ENCODE data around the gene CORO1C. TPM values are rescaled to one million over a fixed set of nuclear protein-coding genes. Genes with fewer than 3 reads are reported as not detected.

CORO1C gene
- total RNA-seq, 1 experiment from 2014 or later, result 195 TPM

- intact Hi-C loops (cut with micrococcal nuclease; ENCODE audit: unreplicated experiment), result no loop called here
- ChIA-PET CTCF (no interaction called here), POLR2A (no interaction called here)
- Mint-ChIP-seq H3K36me3 (ENCODE audit: insufficient read depth, unreplicated experiment) (peaks cover 26% of the 10 kb centered on the region), H3K27me3 (ENCODE audit: insufficient read depth, unreplicated experiment) (no peaks in the 10 kb centered on the region), H3K4me3 (ENCODE audit: unreplicated experiment) (no peak overlapping the region), H3K27ac (ENCODE audit: unreplicated experiment) (no peak overlapping the region), H3K9me3 (ENCODE audit: unreplicated experiment) (no peaks in the 10 kb centered on the region), H3K4me1 (ENCODE audit: low read depth, unreplicated experiment) (peaks cover under 1% of the 10 kb centered on the region)
- Histone ChIP-seq H3K9me3 (no peaks in the 10 kb centered on the region), H3K4me3 (ENCODE audit: low read depth, low read length) (no peak overlapping the region), H3K27me3 (replicated peaks; ENCODE audit: control insufficient read depth, insufficient read depth, low read length) (no peaks in the 10 kb centered on the region), H3K4me1 (no peaks in the 10 kb centered on the region), H3K36me3 (ENCODE audit: control insufficient read depth, insufficient read depth, low read length) (no peaks in the 10 kb centered on the region)
- no peak for DNase-seq
- no TSS peak for BruUV-seq (replicated peaks)
- no peak for TF ChIP-seq CTCF (IDR thresholded peaks at IDR 0.05; ENCODE audit: insufficient read depth in 1 of 2, low read depth in 1 of 2, low read length in 1 of 2, severe bottlenecking in 1 of 2, unreplicated experiment in 1 of 2)
Observed at GRCh38 chr12:108709697-108710096, 21.6 kb downstream of the CORO1C start.

GRCh38 chr12:108704527-108704926 lies 26.8 kb downstream of the CORO1C start:
- Mint-ChIP-seq H3K4me3 (ENCODE audit: unreplicated experiment) (no peak overlapping the region), H3K9me3 (ENCODE audit: unreplicated experiment) (no peaks in the 10 kb centered on the region), H3K4me1 (ENCODE audit: low read depth, unreplicated experiment) (peaks cover 36% of the 10 kb centered on the region), H3K27ac (ENCODE audit: unreplicated experiment) (no peak overlapping the region), H3K27me3 (ENCODE audit: insufficient read depth, unreplicated experiment) (no peaks in the 10 kb centered on the region), H3K36me3 (ENCODE audit: insufficient read depth, unreplicated experiment) (peaks cover 39% of the 10 kb centered on the region)
- TF ChIP-seq CTCF (IDR thresholded peaks at IDR 0.05; ENCODE audit: insufficient read depth in 1 of 2, low read depth in 1 of 2, low read length in 1 of 2, severe bottlenecking in 1 of 2, unreplicated experiment in 1 of 2), result no peak
- no TSS peak for BruUV-seq (replicated peaks)
- intact Hi-C loops (cut with micrococcal nuclease; ENCODE audit: unreplicated experiment), result no loop called here
- POLR2A ChIA-PET, result no interaction called here
- H3K36me3 ChIP-seq (ENCODE audit: control insufficient read depth, insufficient read depth, low read length), result 0 out of 2 replicates have a peak, but pooled peaks cover 1% of the 10 kb centered on the region
- H3K4me3 ChIP-seq (ENCODE audit: low read depth, low read length), result no peak overlapping the region
- H3K9me3 ChIP-seq, result no peaks in the 10 kb centered on the region
- H3K4me1 ChIP-seq, result peaks cover 26% of the 10 kb centered on the region
- CTCF ChIA-PET, result interaction anchor here (0.7 kb wide), 1 partner anchor 64 kb away, joined by 5 read pairs; no protein-coding TSS in a partner anchor
- no peak for DNase-seq
- no peaks in the 10 kb centered on the region for H3K27me3 ChIP-seq (replicated peaks; ENCODE audit: control insufficient read depth, insufficient read depth, low read length)

GRCh38 chr12:108702595-108703320 lies 28.6 kb downstream of the CORO1C start:
- intact Hi-C loops (cut with micrococcal nuclease; ENCODE audit: unreplicated experiment), result no loop called here
- no peaks in the 10 kb centered on the region for H3K27me3 Mint-ChIP-seq (ENCODE audit: insufficient read depth, unreplicated experiment)
- H3K4me3 ChIP-seq (ENCODE audit: low read depth, low read length), result no peak overlapping the region
- H3K4me1 ChIP-seq, result peaks cover 26% of the 10 kb centered on the region
- H3K36me3 Mint-ChIP-seq (ENCODE audit: insufficient read depth, unreplicated experiment), result peaks cover 53% of the 10 kb centered on the region
- H3K4me1 Mint-ChIP-seq (ENCODE audit: low read depth, unreplicated experiment), result peaks cover 40% of the 10 kb centered on the region
- H3K4me3 Mint-ChIP-seq (ENCODE audit: unreplicated experiment), result no peak overlapping the region
- no peaks in the 10 kb centered on the region for H3K9me3 Mint-ChIP-seq (ENCODE audit: unreplicated experiment)
- peaks cover 1% of the 10 kb centered on the region; the same call in 1 of the 2 replicates for H3K36me3 ChIP-seq (ENCODE audit: control insufficient read depth, insufficient read depth, low read length)
- ChIA-PET CTCF (interaction anchor here (1.4 kb wide), 1 partner anchor 18 kb away, joined by 3 read pairs; no protein-coding TSS in a partner anchor), POLR2A (interaction anchor here (1.2 to 1.5 kb wide), 4 partner anchors 11 to 28 kb away, joined by 3 to 11 read pairs (median 4); no protein-coding TSS in a partner anchor)
- no TSS peak for BruUV-seq (replicated peaks)
- no peaks in the 10 kb centered on the region for H3K27me3 ChIP-seq (replicated peaks; ENCODE audit: control insufficient read depth, insufficient read depth, low read length)
- no peak for DNase-seq
- no peak for TF ChIP-seq CTCF (IDR thresholded peaks at IDR 0.05; ENCODE audit: insufficient read depth in 1 of 2, low read depth in 1 of 2, low read length in 1 of 2, severe bottlenecking in 1 of 2, unreplicated experiment in 1 of 2)
- no peaks in the 10 kb centered on the region for H3K9me3 ChIP-seq
- peak overlapping the region; percentile 74 for H3K27ac Mint-ChIP-seq (ENCODE audit: unreplicated experiment)

All from Caco-2 (cell line).